Neural progenitor cell (in vitro differentiated cells): ENCODE results near the gene AXIN2. TPM values are rescaled to one million over a fixed set of nuclear protein-coding genes. Genes with fewer than 3 reads are reported as not detected.
A peak's percentile ranks its signal among the peaks of the same experiment; 100 is the strongest.

ENCODE experiments used
- DNase-seq: peaks from one replicate; pipeline ENCODE4 v3.0.0-alpha.2; 2016; ENCODE audit warnings: low spot score
- H2AFZ ChIP-seq: fragments of 200-600 bp; sonication (generic); replicated peaks from 2 replicates; pipeline ENCODE4 v1.6.1; 2016; ENCODE audit warnings: antibody characterized with exemption
- H3F3A ChIP-seq: fragments of 200-600 bp; sonication (generic); 2 replicates; pipeline ENCODE4 v1.6.1; 2016; ENCODE audit warnings: antibody characterized with exemption, low read depth
- H3K27ac ChIP-seq: fragments of 200-600 bp; sonication (generic); 2 replicates; pipeline ENCODE4 v1.5.1; 2016; ENCODE audit warnings: mild to moderate bottlenecking
- H3K27me3 ChIP-seq: fragments of 200-600 bp; sonication (generic); 2 replicates; pipeline ENCODE4 v1.6.1; 2016; ENCODE audit warnings: mild to moderate bottlenecking, moderate library complexity
- H3K36me3 ChIP-seq: fragments of 200-600 bp; sonication (generic); 2 replicates; pipeline ENCODE4 v1.5.1; 2016
- H3K4me1 ChIP-seq: fragments of 200-600 bp; sonication (generic); 2 replicates; pipeline ENCODE4 v1.6.1; 2016; ENCODE audit warnings: mixed run types
- H3K4me2 ChIP-seq: fragments of 200-600 bp; sonication (generic); 2 replicates; pipeline ENCODE4 v1.6.1; 2016
- H3K4me3 ChIP-seq: fragments of 200-600 bp; sonication (generic); 2 replicates; pipeline ENCODE4 v1.5.1; 2016
- H3K79me2 ChIP-seq: fragments of 200-600 bp; sonication (generic); 2 replicates; pipeline ENCODE4 v1.6.1; 2016; ENCODE audit warnings: low read depth
- H3K9ac ChIP-seq: fragments of 200-600 bp; sonication (generic); 2 replicates; pipeline ENCODE4 v1.6.1; 2016
- H3K9me3 ChIP-seq: fragments of 200-600 bp; sonication (generic); 2 replicates; pipeline ENCODE4 v1.5.1; 2016; ENCODE audit warnings: low read depth
- H4K20me1 ChIP-seq: fragments of 200-600 bp; sonication (generic); 2 replicates; pipeline ENCODE4 v1.6.1; 2016; ENCODE audit warnings: low read depth
- H3K27ac Mint-ChIP-seq: 3 replicates; pipeline ENCODE4 v1.8.0; 2021; ENCODE audit warnings: mixed read lengths
- H3K27me3 Mint-ChIP-seq: 2 replicates; pipeline ENCODE4 v1.8.0; 2022; ENCODE audit warnings: low read depth, mild to moderate bottlenecking, inconsistent platforms, moderate library complexity, mixed read lengths; ENCODE audit not compliant: insufficient read depth
- H3K36me3 Mint-ChIP-seq: 3 replicates; pipeline ENCODE4 v1.8.0; 2021; ENCODE audit warnings: mixed read lengths
- H3K4me1 Mint-ChIP-seq: 3 replicates; pipeline ENCODE4 v1.8.0; 2021; ENCODE audit warnings: mixed read lengths
- H3K4me3 Mint-ChIP-seq: 3 replicates; pipeline ENCODE4 v1.8.0; 2021; ENCODE audit warnings: mild to moderate bottlenecking, moderate library complexity, mixed read lengths
- H3K9me3 Mint-ChIP-seq: 3 replicates; pipeline ENCODE4 v1.8.0; 2020; ENCODE audit warnings: mixed read lengths
- CTCF ChIP-seq: fragments of 200-600 bp; sonication (generic); IDR thresholded peaks from 2 replicates; pipeline ENCODE4 v1.5.1; 2017; ENCODE audit warnings: antibody characterized with exemption, mild to moderate bottlenecking
- EZH2 ChIP-seq: fragments of 200-600 bp; sonication (generic); IDR thresholded peaks from 2 replicates; pipeline ENCODE4 v1.6.1; 2017; ENCODE audit warnings: antibody characterized with exemption, mild to moderate bottlenecking, moderate library complexity
- EZH2phosphoT487 ChIP-seq: fragments of 200-600 bp; sonication (generic); IDR thresholded peaks from 2 replicates; pipeline ENCODE4 v1.6.1; 2017; ENCODE audit warnings: antibody characterized with exemption
- total RNA-seq: library from RNA; depleted of rRNA; stranded (reverse); fragments of >200 nt; gene quantifications from 2 replicates; pipeline ENCODE4 v1.2.3, GENCODE V29; 2015; ENCODE audit warnings: low replicate concordance

The AXIN2 gene
- total RNA-seq, 1 donor from 2014 or later: 22.0 TPM

- TF ChIP-seq CTCF (no peak), EZH2phosphoT487 (no peak), EZH2 (no peak)
- peaks cover 53% of the 10 kb centered on the region for H3K36me3 Mint-ChIP-seq
- H3K9me3 Mint-ChIP-seq: no peaks in the 10 kb centered on the region
- Histone ChIP-seq H3K4me2 (peak overlapping the region; percentile 46), H3K4me1 (peaks cover 23% of the 10 kb centered on the region), H3K9me3 (no peaks in the 10 kb centered on the region), H3K27ac (no peak overlapping the region), H2AFZ (no peak overlapping the region), H4K20me1 (peaks cover 66% of the 10 kb centered on the region), H3K4me3 (no peak overlapping the region), H3K27me3 (no peaks in the 10 kb centered on the region), H3F3A (peaks cover 14% of the 10 kb centered on the region), H3K9ac (no peak overlapping the region), H3K79me2 (no peaks in the 10 kb centered on the region), H3K36me3 (no peaks in the 10 kb centered on the region)
- DNase-seq: peak; percentile 28
- H3K4me1 Mint-ChIP-seq: peaks cover 69% of the 10 kb centered on the region
- H3K27me3 Mint-ChIP-seq: peaks cover 22% of the 10 kb centered on the region
- peak overlapping the region; percentile 75 for H3K4me3 Mint-ChIP-seq
- H3K27ac Mint-ChIP-seq: peak overlapping the region; percentile 93
Observed at GRCh38 chr17:65530523-65531255, 30.8 kb downstream of the AXIN2 start.

- no peak for DNase-seq
Observed at GRCh38 chr17:65529761-65530522, 31.5 kb downstream of the AXIN2 start.

GRCh38 chr17:65529040-65529633 is 32.3 kb downstream of the AXIN2 start:
- TF ChIP-seq CTCF (no peak), EZH2phosphoT487 (no peak), EZH2 (no peak)
- H3K4me2 ChIP-seq: no peak overlapping the region
- no peaks in the 10 kb centered on the region for H3K9me3 Mint-ChIP-seq
- no peak overlapping the region for H3K27ac Mint-ChIP-seq
- peaks cover 23% of the 10 kb centered on the region for H3K4me1 ChIP-seq
- no peaks in the 10 kb centered on the region for H3K27me3 ChIP-seq
- no peaks in the 10 kb centered on the region for H3K36me3 ChIP-seq
- H3F3A ChIP-seq: peaks cover 14% of the 10 kb centered on the region
- H3K9ac ChIP-seq: no peak overlapping the region
- peaks cover 42% of the 10 kb centered on the region for H3K36me3 Mint-ChIP-seq
- H3K27ac ChIP-seq: no peak overlapping the region
- peaks cover 61% of the 10 kb centered on the region for H3K4me1 Mint-ChIP-seq
- no peaks in the 10 kb centered on the region for H3K9me3 ChIP-seq
- DNase-seq: no peak
- no peak overlapping the region for H3K4me3 ChIP-seq
- H2AFZ ChIP-seq: no peak overlapping the region
- peak overlapping the region; percentile 4 for H3K4me3 Mint-ChIP-seq
- H3K27me3 Mint-ChIP-seq: peaks cover 25% of the 10 kb centered on the region
- H4K20me1 ChIP-seq: peaks cover 59% of the 10 kb centered on the region
- no peaks in the 10 kb centered on the region for H3K79me2 ChIP-seq

More at GRCh38 chr17:65529761-65530522, 31.5 kb downstream of the AXIN2 start:
- H3K4me3 ChIP-seq: no peak overlapping the region
- H3K27ac Mint-ChIP-seq: peak overlapping the region; percentile 93
- peaks cover 61% of the 10 kb centered on the region for H3K4me1 Mint-ChIP-seq
- H3K36me3 Mint-ChIP-seq: peaks cover 46% of the 10 kb centered on the region
- no peaks in the 10 kb centered on the region for H3K36me3 ChIP-seq
- peaks cover 23% of the 10 kb centered on the region for H3K4me1 ChIP-seq
- H3K9me3 Mint-ChIP-seq: no peaks in the 10 kb centered on the region
- no peak overlapping the region for H2AFZ ChIP-seq
- peaks cover 14% of the 10 kb centered on the region for H3F3A ChIP-seq
- TF ChIP-seq EZH2 (no peak), CTCF (no peak), EZH2phosphoT487 (no peak)
- no peak overlapping the region for H3K27ac ChIP-seq
- peak overlapping the region; percentile 46 for H3K4me2 ChIP-seq
- H3K27me3 ChIP-seq: no peaks in the 10 kb centered on the region
- H3K9me3 ChIP-seq: no peaks in the 10 kb centered on the region
- H3K79me2 ChIP-seq: no peaks in the 10 kb centered on the region
- H3K9ac ChIP-seq: no peak overlapping the region
- H4K20me1 ChIP-seq: peaks cover 65% of the 10 kb centered on the region
- peak overlapping the region; percentile 30 for H3K4me3 Mint-ChIP-seq
- peaks cover 22% of the 10 kb centered on the region for H3K27me3 Mint-ChIP-seq
